H1 (cell line): ENCODE results near the gene GSX1. TPM values are rescaled to one million over a fixed set of nuclear protein-coding genes. Genes with fewer than 3 reads are reported as not detected.

ENCODE experiments used
- KDM4A ChIP-seq: IDR thresholded peaks from one replicate; pipeline ENCODE4 v1.7.1; 2012; ENCODE audit warnings: low read depth, mild to moderate bottlenecking, moderate library complexity, low read length, inconsistent platforms; ENCODE audit not compliant: severe bottlenecking
- polyA plus RNA-seq, 7 experiments: library from polyadenylated mRNA; depleted of rRNA in 3 of 7; stranded (reverse) in 5 of 7; unstranded in 2 of 7; fragments of >200 nt in 5 of 7; fragments of 200-250 nt in 2 of 7; gene quantifications; 1 replicate in 5 of 7; 2 replicates in 1 of 7; 4 replicates in 1 of 7; pipeline versions ENCODE4 v1.2.1 to v1.2.3, GENCODE V29; 2011 to 2013; ENCODE audit warnings: missing spikeins in 2 of 7, mixed read lengths in 2 of 7
- total RNA-seq: library from RNA; stranded (reverse); fragmentation: NEBNext Ultra II Directional; extraction: Animal tissue kit (Norgen Biotek cat#: 25700); gene quantifications from 2 replicates; pipeline ENCODE4 v1.2.1, GENCODE V29; 2021

GSX1 gene
- total and polyA plus RNA-seq, 2 of the 8 experiments (the other 6 are each of a cell fraction or from before 2014, with no cell fraction given) = not detected

GRCh38 chr13:27796544-27797227 is 4.4 kb downstream of the GSX1 start (continued):
- TF ChIP-seq KDM4A = peak; percentile 86
- TF ChIP-seq, all 59 proteins: peak for 7
